DOHH2 (cell line): ENCODE data around the gene ACD.
A peak's percentile ranks its signal among the peaks of the same experiment; 100 is the strongest.

ENCODE experiments used
- H3F3A ChIP-seq: fragments of 200-600 bp; sonication (generic), shearing (Covaris generic); 2 replicates; pipeline ENCODE4 v1.6.0; 2016; ENCODE audit warnings: antibody characterized with exemption, mild to moderate bottlenecking; ENCODE audit not compliant: control insufficient read depth, insufficient read depth
- H3K27ac ChIP-seq: fragments of 200-600 bp; sonication (generic); 2 replicates; pipeline ENCODE4 v1.5.1; 2014; ENCODE audit warnings: low read depth, mild to moderate bottlenecking, low read length, moderate library complexity
- H3K27me3 ChIP-seq: fragments of 200-600 bp; sonication (generic); 2 replicates; pipeline ENCODE4 v1.6.1; 2014; ENCODE audit warnings: mild to moderate bottlenecking, low read length, mixed read lengths; ENCODE audit not compliant: control insufficient read depth
- H3K36me3 ChIP-seq: fragments of 200-600 bp; sonication (generic); 2 replicates; pipeline ENCODE4 v1.6.1; 2014; ENCODE audit warnings: mild to moderate bottlenecking, low read length, moderate library complexity, mixed read lengths; ENCODE audit not compliant: control insufficient read depth
- H3K4me1 ChIP-seq: fragments of 200-600 bp; sonication (generic); 2 replicates; pipeline ENCODE4 v1.6.1; 2014; ENCODE audit warnings: mild to moderate bottlenecking, low read length, mixed read lengths; ENCODE audit not compliant: control insufficient read depth
- H3K4me2 ChIP-seq: fragments of 200-600 bp; sonication (generic); 2 replicates; pipeline ENCODE4 v1.6.0; 2014; ENCODE audit warnings: mild to moderate bottlenecking, low read length, moderate library complexity
- H3K4me3 ChIP-seq: fragments of 200-600 bp; sonication (generic); 2 replicates; pipeline ENCODE4 v1.5.1; 2014; ENCODE audit warnings: mild to moderate bottlenecking, low read length, mixed read lengths
- H3K79me2 ChIP-seq: fragments of 200-600 bp; sonication (generic); 2 replicates; pipeline ENCODE4 v1.6.1; 2014; ENCODE audit warnings: mild to moderate bottlenecking, low read length, mixed read lengths; ENCODE audit not compliant: control insufficient read depth
- H3K9me2 ChIP-seq: fragments of 200-600 bp; sonication (generic); replicated peaks from 2 replicates; pipeline ENCODE4 v1.6.1; 2014; ENCODE audit warnings: mild to moderate bottlenecking, low read length, mixed read lengths; ENCODE audit not compliant: control insufficient read depth
- H3K9me3 ChIP-seq: fragments of 200-600 bp; sonication (generic); 2 replicates; pipeline ENCODE4 v1.6.1; 2014; ENCODE audit warnings: antibody characterized with exemption, low read length, mixed read lengths; ENCODE audit not compliant: control insufficient read depth, insufficient read depth
- H4K20me1 ChIP-seq: fragments of 200-600 bp; sonication (generic); 2 replicates; pipeline ENCODE4 v1.6.0; 2014; ENCODE audit warnings: low read depth, mild to moderate bottlenecking, antibody characterized with exemption, low read length, moderate library complexity; ENCODE audit not compliant: control insufficient read depth, insufficient read depth
- CTCF ChIP-seq: fragments of 200-600 bp; sonication (generic); IDR thresholded peaks from one replicate; pipeline ENCODE4 v1.5.1; 2014; ENCODE audit warnings: antibody characterized with exemption, mild to moderate bottlenecking, low read depth, low read length; ENCODE audit not compliant: poor library complexity, severe bottlenecking
- EZH2phosphoT487 ChIP-seq: fragments of 200-600 bp; sonication (generic); IDR thresholded peaks from 2 replicates; pipeline ENCODE4 v1.6.1; 2017; ENCODE audit warnings: borderline replicate concordance, mild to moderate bottlenecking, antibody characterized with exemption, low read length, moderate library complexity, mixed read lengths

ACD gene

GRCh38 chr16:67662653-67663010 is 2.6 kb upstream of the ACD start:
- TF ChIP-seq CTCF (no peak), EZH2phosphoT487 (no peak)
- H3K4me1 ChIP-seq, result peaks cover 41% of the 10 kb centered on the region
- no peak overlapping the region for H3K4me2 ChIP-seq
- H4K20me1 ChIP-seq, result peaks cover 4% of the 10 kb centered on the region; the same call in 1 of the 2 replicates
- H3K27me3 ChIP-seq, result no peaks in the 10 kb centered on the region
- H3F3A ChIP-seq, result no peaks in the 10 kb centered on the region
- peaks cover 40% of the 10 kb centered on the region for H3K36me3 ChIP-seq
- no peak overlapping the region for H3K27ac ChIP-seq
- H3K4me3 ChIP-seq, result no peak overlapping the region
- H3K79me2 ChIP-seq, result peaks cover 29% of the 10 kb centered on the region
- no peaks in the 10 kb centered on the region for H3K9me2 ChIP-seq
- no peaks in the 10 kb centered on the region for H3K9me3 ChIP-seq

DNA sequence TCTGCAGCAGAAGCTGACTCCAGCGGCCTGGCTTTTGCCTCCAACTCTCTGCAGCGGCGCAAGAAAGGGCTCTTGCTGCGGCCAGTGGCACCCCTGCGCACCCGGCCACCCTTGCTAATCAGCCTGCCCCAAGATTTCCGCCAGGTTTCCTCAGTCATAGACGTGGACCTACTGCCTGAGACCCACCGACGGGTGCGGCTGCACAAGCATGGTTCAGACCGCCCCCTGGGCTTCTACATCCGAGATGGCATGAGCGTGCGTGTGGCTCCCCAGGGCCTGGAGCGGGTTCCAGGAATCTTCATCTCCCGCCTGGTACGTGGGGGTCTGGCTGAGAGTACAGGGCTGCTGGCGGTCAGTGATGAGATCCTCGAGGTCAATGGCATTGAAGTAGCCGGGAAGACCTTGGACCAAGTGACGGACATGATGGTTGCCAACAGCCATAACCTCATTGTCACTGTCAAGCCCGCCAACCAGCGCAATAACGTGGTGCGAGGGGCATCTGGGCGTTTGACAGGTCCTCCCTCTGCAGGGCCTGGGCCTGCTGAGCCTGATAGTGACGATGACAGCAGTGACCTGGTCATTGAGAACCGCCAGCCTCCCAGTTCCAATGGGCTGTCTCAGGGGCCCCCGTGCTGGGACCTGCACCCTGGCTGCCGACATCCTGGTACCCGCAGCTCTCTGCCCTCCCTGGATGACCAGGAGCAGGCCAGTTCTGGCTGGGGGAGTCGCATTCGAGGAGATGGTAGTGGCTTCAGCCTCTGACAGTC is 2.0 kb upstream of the ACD start:
- H3K79me2 ChIP-seq, result peaks cover 29% of the 10 kb centered on the region
- TF ChIP-seq EZH2phosphoT487 (no peak), CTCF (no peak)
- no peaks in the 10 kb centered on the region for H3F3A ChIP-seq
- no peak overlapping the region for H3K27ac ChIP-seq
- H3K4me1 ChIP-seq, result peaks cover 35% of the 10 kb centered on the region
- H3K36me3 ChIP-seq, result peaks cover 44% of the 10 kb centered on the region
- no peaks in the 10 kb centered on the region for H3K27me3 ChIP-seq
- H3K9me3 ChIP-seq, result no peaks in the 10 kb centered on the region
- peak overlapping the region; percentile 93 for H3K4me2 ChIP-seq
- H3K9me2 ChIP-seq, result no peaks in the 10 kb centered on the region
- H4K20me1 ChIP-seq, result peaks cover 4% of the 10 kb centered on the region; the same call in 1 of the 2 replicates
- peak overlapping the region; percentile 87 for H3K4me3 ChIP-seq

- TF ChIP-seq CTCF, result no peak
- TF ChIP-seq EZH2phosphoT487, result no peak
- H3K27me3 ChIP-seq, result no peaks in the 10 kb centered on the region
- H3K4me2 ChIP-seq, result peak overlapping the region; percentile 93
- peaks cover 4% of the 10 kb centered on the region; the same call in 1 of the 2 replicates for H4K20me1 ChIP-seq
- H3K4me3 ChIP-seq, result peak overlapping the region; percentile 87
- H3K9me2 ChIP-seq, result no peaks in the 10 kb centered on the region
- peaks cover 53% of the 10 kb centered on the region for H3K36me3 ChIP-seq
- H3K4me1 ChIP-seq, result peaks cover 32% of the 10 kb centered on the region
- H3F3A ChIP-seq, result no peaks in the 10 kb centered on the region
- H3K27ac ChIP-seq, result peak overlapping the region; percentile 42
- peaks cover 29% of the 10 kb centered on the region for H3K79me2 ChIP-seq
- no peaks in the 10 kb centered on the region for H3K9me3 ChIP-seq
Measured at GRCh38 chr16:67661101-67661761, 1.2 kb upstream of the ACD start.
